Heart left ventricle (tissue), 16 donors: ENCODE data around the gene ABCD1. TPM values are rescaled to one million over a fixed set of nuclear protein-coding genes. Genes with fewer than 3 reads are reported as not detected.

Experiments used
- ATAC-seq, 4 donors: fragments of 200-7000 bp; cut with Tn5 transposase; one replicate each; pipeline ENCODE4 v1.9.1; 2020 to 2022; ENCODE audit warnings: moderate library complexity in 4 of 4, mild to moderate bottlenecking in 3 of 4, moderate number of reproducible peaks in 1 of 4
- DNase-seq, 5 donors: peaks; one replicate each; pipeline ENCODE4 v3.0.0-alpha.2; 2020
- H3K27ac ChIP-seq, 12 donors: fragments of 200-600 bp; sonication (generic) in 4 of 12; one replicate each; pipeline versions ENCODE4 v1.5.0 to v1.8.0; 2016 to 2022; ENCODE audit warnings: mild to moderate bottlenecking in 2 of 12
- H3K27me3 ChIP-seq, 9 donors: fragments of 200-600 bp; sonication (generic) in 2 of 9; one replicate each; pipeline versions ENCODE4 v1.5.1 to v1.8.0; 2016 to 2022; ENCODE audit warnings: mild to moderate bottlenecking in 3 of 9
- H3K36me3 ChIP-seq, 9 donors: fragments of 200-600 bp; sonication (generic) in 2 of 9; one replicate each; pipeline versions ENCODE4 v1.5.0 to v1.8.0; 2018 to 2022; ENCODE audit warnings: mild to moderate bottlenecking in 2 of 9
- H3K4me1 ChIP-seq, 12 donors: fragments of 200-600 bp; sonication (generic) in 4 of 12; one replicate each; pipeline versions ENCODE4 v1.5.0 to v1.8.0; 2016 to 2022; ENCODE audit warnings: mild to moderate bottlenecking in 3 of 12
- H3K4me3 ChIP-seq, 12 donors: fragments of 200-600 bp; sonication (generic) in 4 of 12; one replicate each; pipeline versions ENCODE4 v1.5.0 to v1.8.0; 2017 to 2022; ENCODE audit warnings: mild to moderate bottlenecking in 9 of 12, moderate library complexity in 4 of 12
- H3K9me3 ChIP-seq, 12 donors: fragments of 200-600 bp; sonication (generic) in 4 of 12; one replicate each; pipeline versions ENCODE4 v1.5.0 to v1.8.0; 2016 to 2022; ENCODE audit warnings: mild to moderate bottlenecking in 1 of 12
- CTCF ChIP-seq, 12 donors: fragments of 200-600 bp; sonication (generic) in 4 of 12; IDR thresholded peaks; one replicate each; pipeline versions ENCODE4 v1.5.0 to v1.8.0; 2018 to 2022; ENCODE audit warnings: antibody characterized with exemption in 12 of 12, mild to moderate bottlenecking in 5 of 12
- POLR2A ChIP-seq, 2 donors: fragments of 450-650 bp; IDR thresholded peaks; one replicate each; pipeline ENCODE4 v1.6.1; 2017; ENCODE audit warnings: antibody characterized with exemption in 2 of 2, mild to moderate bottlenecking in 2 of 2, moderate library complexity in 2 of 2
- WGBS, 4 donors: extraction: QIAGEN DNeasy Blood & Tissue Kit in 2 of 4; methylation state at CpG; one replicate each; pipeline versions ENCODE4 v1.1.5 to v1.1.7; 2013 to 2018; 5-methylcytosine and 5-hydroxymethylcytosine counted together
- intact Hi-C, 10 donors: fragments of 100-400 bp; cut with DNase I; formaldehyde crosslinking; loops; one replicate each; pipeline versions ENCODE4 v1.11.1 to v1.14.2; 2022
- polyA plus RNA-seq, 2 donors: library from polyadenylated mRNA; stranded (reverse); fragments of 200-250 nt; gene quantifications; one replicate each; pipeline ENCODE4 v1.2.3, GENCODE V29; 2013
- total RNA-seq, 9 donors: library from RNA; depleted of rRNA in 2 of 9; stranded (reverse); fragments of >200 nt in 2 of 9; fragmentation: NEBNext Ultra II Directional in 3 of 9; extraction: Animal tissue kit (Norgen Biotek cat#: 25700) in 3 of 9; gene quantifications; one replicate each; pipeline versions ENCODE4 v1.1.0 to v1.2.4, GENCODE V29; 2016 to 2023
- donor health status: ischemic (EF 13 %, LVEDD 7.1; RV severe dilation, severe dysfunction).
- donor health status: healthy with polysubstance abuse.
- donor health status: DM: no; HTN: yes; CAD: no.
- donor health status: DM: no; HTN: no; CAD: no.
- donor health status: ischemic (EF 25% LVEDD 6.9; RV normal size, moderate dysfunction).
- donor health status: ischemic (EF 25% LVEDD 5.7; RV mildly dilated, moderate dysfunction).
- donor health status: healthy.
- donor health status: DM: yes; HTN: yes; CAD: no.
- donor health status: ischemic (EF 35%, LVEDD 5.7; RV mildly dilated, moderate dysfunction).
- donor health status: nonischemic (EF 11% LVEDD 7.7; RV severe dilation, severe dysfunction).
- donor health status: DM: yes; HTN: yes; CAD: no.
- donor health status: PGD.
- donor health status: ischemic (EF 29% LVEDD 5.4; RV normal size, mild dysfunction).
- donor health status: nonischemic (EF 23%, LVEDD 6.1; RV moderate dilation, normal function).

ABCD1 gene
- total and polyA plus RNA-seq, 11 donors = 12.9 to 25.6 (median 15.6) TPM

- no peak for ATAC-seq
- peak overlapping the region in 3 of 12 donors; percentile 69 to 91 (median 74) for H3K4me3 ChIP-seq
- H3K9me3 ChIP-seq = peaks cover 0 to 29% (median 0%) of the 10 kb centered on the region in 12 donors
- WGBS, 4 donors = 73 to 90% (median 81%) methylated on average over 4 to 6 of the region's 6 CpGs
- H3K4me1 ChIP-seq = peaks cover 0 to 37% (median 20%) of the 10 kb centered on the region in 12 donors
- H3K27ac ChIP-seq = no peak overlapping the region
- no peak for TF ChIP-seq CTCF (IDR thresholded peaks at IDR 0.05)
- no peak for TF ChIP-seq POLR2A (IDR thresholded peaks at IDR 0.05)
- intact Hi-C loops = loop anchor here in 3 of 10 donors (5.0 to 10.0 kb wide), 2 partner anchors 132 to 135 kb away; partner anchors contain the start of gene ARHGAP4 (in 3 of the 3)
- peaks cover 0 to 34% (median 23%) of the 10 kb centered on the region in 9 donors for H3K36me3 ChIP-seq
- no peak for DNase-seq
- peaks cover 0 to 4% (median 0%) of the 10 kb centered on the region in 9 donors for H3K27me3 ChIP-seq
Observed at GRCh38 chrX:153792368-153792767, 67.7 kb downstream of the ABCD1 start.

- peak overlapping the region; percentile 46 to 91 (median 74) for H3K4me3 ChIP-seq
- intact Hi-C loops = loop anchor here in 3 of 10 donors (5.0 to 10.0 kb wide), 2 partner anchors 132 to 134 kb away; partner anchors contain the start of gene ARHGAP4 (in 3 of the 3)
- 4 to 46% (median 26%) methylated on average over 7 of the region's 7 CpGs for whole genome bisulfite sequencing, 4 donors
Observed at GRCh38 chrX:153793291-153793690, 68.6 kb downstream of the ABCD1 start.

More at GRCh38 chrX:153793291-153793690, 68.6 kb downstream of the ABCD1 start:
- peak overlapping the region; percentile 86 to 99 (median 96) for H3K27ac ChIP-seq
- H3K36me3 ChIP-seq = peaks cover 0 to 32% (median 21%) of the 10 kb centered on the region in 9 donors
- peaks cover 0 to 37% (median 20%) of the 10 kb centered on the region in 12 donors for H3K4me1 ChIP-seq
- ATAC-seq = peak in 1 of 4 donors; percentile 6
- peaks cover 0 to 4% (median 0%) of the 10 kb centered on the region in 9 donors for H3K27me3 ChIP-seq
- TF ChIP-seq POLR2A (IDR thresholded peaks at IDR 0.05) (no peak), CTCF (IDR thresholded peaks at IDR 0.05) (no peak)
- peaks cover 0 to 36% (median 0%) of the 10 kb centered on the region in 12 donors for H3K9me3 ChIP-seq
- no peak for DNase-seq

Other genes with a start within 250 kb of the ABCD1 start
- 100 to 1,000 TPM in 2 of 9 donors, 10 to 100 TPM in 7; 55.7 to 264 (median 76.9) TPM for gene BGN, start 229.9 kb upstream of the ABCD1 start, total RNA-seq
- gene BGN, start 229.9 kb upstream of the ABCD1 start, polyA plus RNA-seq = 10 to 100 TPM; 57.9 to 86.3 TPM
- under 1 TPM in 1 of 9 donors, not detected in 8; 0.12 TPM for gene ATP2B3, start 207.2 kb upstream of the ABCD1 start, total RNA-seq
- gene ATP2B3, start 207.2 kb upstream of the ABCD1 start, polyA plus RNA-seq = not detected
- gene CCNQ, start 125.7 kb upstream of the ABCD1 start, total RNA-seq = 10 to 100 TPM; 16.2 to 87.3 (median 36.9) TPM
- 100 to 1,000 TPM in 1 of 2 donors, 10 to 100 TPM in 1; 85.0 to 126 TPM for gene CCNQ, start 125.7 kb upstream of the ABCD1 start, polyA plus RNA-seq
- under 1 TPM in 1 of 9 donors, not detected in 8; 0.25 TPM for gene DUSP9, start 77.7 kb upstream of the ABCD1 start, total RNA-seq
- gene DUSP9, start 77.7 kb upstream of the ABCD1 start, polyA plus RNA-seq = under 1 TPM in 1 of 2 donors, not detected in 1; 0.04 TPM
- 1 to 10 TPM; 3.1 to 7.3 (median 6.6) TPM for gene PNCK, start 51.0 kb upstream of the ABCD1 start, total RNA-seq
- 1 to 10 TPM; 1.4 to 3.2 TPM for gene PNCK, start 51.0 kb upstream of the ABCD1 start, polyA plus RNA-seq
- gene SLC6A8, start 36.9 kb upstream of the ABCD1 start, total RNA-seq = 100 to 1,000 TPM; 113 to 203 (median 179) TPM
- gene SLC6A8, start 36.9 kb upstream of the ABCD1 start, polyA plus RNA-seq = 100 to 1,000 TPM; 138 to 241 TPM
- 100 to 1,000 TPM in 5 of 9 donors, 10 to 100 TPM in 4; 59.9 to 162 (median 102) TPM for gene BCAP31, start 469 bp upstream of the ABCD1 start, total RNA-seq
- 100 to 1,000 TPM in 1 of 2 donors, 10 to 100 TPM in 1; 87.7 to 158 TPM for gene BCAP31, start 469 bp upstream of the ABCD1 start, polyA plus RNA-seq
- gene PLXNB3, start 39.4 kb downstream of the ABCD1 start, total RNA-seq = 1 to 10 TPM; 1.6 to 8.6 (median 3.5) TPM
- 1 to 10 TPM in 1 of 2 donors, under 1 TPM in 1; 0.51 to 2.8 TPM for gene PLXNB3, start 39.4 kb downstream of the ABCD1 start, polyA plus RNA-seq
- gene SRPK3, start 56.2 kb downstream of the ABCD1 start, total RNA-seq = 10 to 100 TPM; 31.9 to 49.7 (median 38.9) TPM
- gene SRPK3, start 56.2 kb downstream of the ABCD1 start, polyA plus RNA-seq = 10 to 100 TPM in 1 of 2 donors, 1 to 10 TPM in 1; 8.8 to 39.8 TPM
- 100 to 1,000 TPM in 2 of 9 donors, 10 to 100 TPM in 7; 58.1 to 162 (median 71.2) TPM for gene IDH3G, start 69.5 kb downstream of the ABCD1 start, total RNA-seq
- 10 to 100 TPM; 76.5 to 78.6 TPM for gene IDH3G, start 69.5 kb downstream of the ABCD1 start, polyA plus RNA-seq
- 100 to 1,000 TPM; 119 to 225 (median 135) TPM for gene SSR4, start 69.8 kb downstream of the ABCD1 start, total RNA-seq
- gene SSR4, start 69.8 kb downstream of the ABCD1 start, polyA plus RNA-seq = 100 to 1,000 TPM; 306 to 307 TPM
- gene PDZD4, start 105.7 kb downstream of the ABCD1 start, total RNA-seq = 1 to 10 TPM; 1.7 to 4.0 (median 2.4) TPM
- gene PDZD4, start 105.7 kb downstream of the ABCD1 start, polyA plus RNA-seq = 1 to 10 TPM; 1.7 to 2.4 TPM
- 10 to 100 TPM in 1 of 9 donors, 1 to 10 TPM in 7, under 1 TPM in 1; 0.99 to 11.0 (median 3.1) TPM for gene L1CAM, start 161.3 kb downstream of the ABCD1 start, total RNA-seq
- gene L1CAM, start 161.3 kb downstream of the ABCD1 start, polyA plus RNA-seq = 1 to 10 TPM; 1.3 to 1.8 TPM
- gene AVPR2, start 179.8 kb downstream of the ABCD1 start, total RNA-seq = 10 to 100 TPM in 1 of 9 donors, 1 to 10 TPM in 8; 2.2 to 10.5 (median 3.0) TPM
- 1 to 10 TPM; 4.0 to 7.5 TPM for gene AVPR2, start 179.8 kb downstream of the ABCD1 start, polyA plus RNA-seq
- gene ARHGAP4, start 201.4 kb downstream of the ABCD1 start, total RNA-seq = 10 to 100 TPM in 4 of 9 donors, 1 to 10 TPM in 5; 6.8 to 55.8 (median 9.5) TPM
- gene ARHGAP4, start 201.4 kb downstream of the ABCD1 start, polyA plus RNA-seq = 10 to 100 TPM; 15.9 to 25.1 TPM
- 100 to 1,000 TPM in 2 of 9 donors, 10 to 100 TPM in 7; 52.5 to 112 (median 72.1) TPM for gene NAA10, start 210.2 kb downstream of the ABCD1 start, total RNA-seq
- 100 to 1,000 TPM; 120 to 221 TPM for gene NAA10, start 210.2 kb downstream of the ABCD1 start, polyA plus RNA-seq
- 10 to 100 TPM in 5 of 9 donors, 1 to 10 TPM in 4; 5.1 to 35.5 (median 10.2) TPM for gene RENBP, start 219.8 kb downstream of the ABCD1 start, total RNA-seq
- gene RENBP, start 219.8 kb downstream of the ABCD1 start, polyA plus RNA-seq = 1 to 10 TPM; 6.4 to 9.8 TPM
- gene HCFC1, start 247.0 kb downstream of the ABCD1 start, total RNA-seq = 10 to 100 TPM; 22.7 to 72.6 (median 34.8) TPM
- gene HCFC1, start 247.0 kb downstream of the ABCD1 start, polyA plus RNA-seq = 10 to 100 TPM; 11.8 to 23.0 TPM
- 10 to 100 TPM in 2 of 9 donors, 1 to 10 TPM in 7; 3.5 to 11.4 (median 8.3) TPM for gene TMEM187, start 247.9 kb downstream of the ABCD1 start, total RNA-seq
- gene TMEM187, start 247.9 kb downstream of the ABCD1 start, polyA plus RNA-seq = 1 to 10 TPM; 3.2 to 7.0 TPM